Measurements from ENCODE around the gene MXD1.

GRCh38 chr2:69968609-69969008 is 53.7 kb downstream of the MXD1 start:
- TF ChIP-seq CTCF (IDR thresholded peaks at IDR 0.05) (no peak), POLR2AphosphoS5 (IDR thresholded peaks at IDR 0.05) (no peak), EP300 (IDR thresholded peaks at IDR 0.05) (no peak)

All from sigmoid colon (tissue), 4 donors.